Dedifferentiated amniotic fluid mesenchymal stem cell (primary cell): ENCODE results near the gene PCGF3.
"Not testable (repeated sequence)": the region's sequence is repeated elsewhere in the genome, so short reads cannot be mapped to it uniquely, and the experiment has no call there.

ENCODE experiments used
- DNase-seq: peaks from one replicate; pipeline ENCODE4 v3.0.0-alpha.2; 2016; ENCODE audit errors: extremely low spot score

The PCGF3 gene

GRCh38 chr4:763191-763810 lies 57.7 kb downstream of the PCGF3 start:
- no peak for DNase-seq

DNA sequence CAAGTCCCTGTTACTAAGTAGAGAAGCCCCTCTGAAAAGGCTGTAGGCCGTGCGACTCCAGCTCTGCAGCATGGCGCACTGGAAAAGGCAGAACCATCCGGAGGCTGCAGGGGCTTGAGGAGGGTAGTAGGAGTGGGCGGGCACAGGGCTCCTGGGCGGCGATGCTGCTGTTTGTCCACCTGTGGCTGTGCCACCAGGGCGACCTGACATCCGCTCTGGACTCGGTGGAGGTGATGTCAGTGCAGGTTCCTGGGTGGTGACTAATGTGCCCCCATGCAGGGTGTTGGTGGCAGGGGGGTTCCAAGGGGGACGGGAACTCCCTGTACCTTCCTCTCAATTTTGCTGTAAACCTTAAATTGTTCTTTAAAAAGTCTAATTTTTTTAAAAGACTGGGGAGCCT lies 58.3 kb downstream of the PCGF3 start:
- no peak for DNase-seq

- no peak for DNase-seq
These were observed 59.0 kb downstream of the PCGF3 start for GRCh38 chr4:764405-765169.

GRCh38 chr4:766152-766515 lies 60.5 kb downstream of the PCGF3 start:
- DNase-seq: no peak

DNA sequence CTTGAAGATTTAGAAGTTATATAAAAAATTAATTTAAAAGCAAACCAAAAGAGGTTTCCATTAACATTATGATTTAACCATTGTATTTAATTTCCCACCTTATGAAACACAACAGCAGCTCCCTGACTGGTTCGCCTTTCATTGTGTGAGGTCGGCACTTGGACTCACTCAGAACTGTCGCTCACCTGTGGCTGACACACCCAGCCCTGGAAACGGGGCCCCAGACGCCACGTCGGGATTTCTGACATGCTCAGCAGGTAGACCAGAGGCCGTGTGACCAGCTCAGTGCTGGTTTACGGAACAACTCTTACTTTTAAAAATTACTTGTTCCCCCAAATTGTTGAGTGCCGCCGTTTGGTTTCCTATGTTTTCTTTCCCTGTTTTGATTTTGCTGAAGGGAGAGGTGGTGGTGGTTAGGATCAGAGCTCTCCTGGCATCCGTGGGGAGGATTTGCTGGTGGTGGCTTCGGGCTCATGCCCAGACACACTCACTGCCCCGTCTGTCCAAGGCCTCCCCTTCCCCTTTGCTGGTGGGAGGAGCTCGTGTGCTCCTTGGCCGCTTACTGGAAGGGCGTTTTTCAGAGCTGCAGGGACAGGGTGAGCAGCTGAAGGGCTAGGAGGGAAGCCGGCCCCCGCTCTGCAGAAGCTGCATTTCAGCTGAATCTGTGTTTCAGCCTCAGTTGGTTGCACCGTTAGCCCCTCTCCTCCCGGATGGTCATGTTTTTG lies 61.1 kb downstream of the PCGF3 start:
- no peak for DNase-seq

GRCh38 chr4:768076-768475 lies 62.4 kb downstream of the PCGF3 start:
- no peak for DNase-seq

DNA sequence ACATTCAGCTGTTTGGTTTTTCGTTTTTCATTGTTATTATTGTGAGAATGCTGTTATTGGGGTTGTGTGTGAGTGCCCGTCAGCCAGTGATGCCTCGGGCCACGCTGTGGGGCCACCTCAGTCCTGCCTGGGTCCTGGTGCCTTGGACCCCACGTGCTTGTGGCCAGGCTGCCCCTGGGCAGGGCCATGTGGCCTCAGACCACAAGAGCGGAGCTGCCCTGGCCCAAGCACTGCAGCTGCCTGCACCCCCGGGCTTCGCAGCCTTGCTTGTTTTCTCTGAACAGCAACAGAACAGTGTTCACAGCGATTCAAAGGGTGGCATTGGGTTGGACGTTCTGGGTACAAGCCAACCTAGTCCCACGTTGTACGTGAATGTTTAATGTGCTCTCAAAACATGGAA lies 63.4 kb downstream of the PCGF3 start:
- DNase-seq: no peak

- DNase-seq: no peak
These were observed 63.9 kb downstream of the PCGF3 start for GRCh38 chr4:769511-769910.

GRCh38 chr4:770022-770421 lies 64.4 kb downstream of the PCGF3 start:
- DNase-seq: no peak

- no peak for DNase-seq
These were observed 65.8 kb downstream of the PCGF3 start for GRCh38 chr4:771464-771863.

DNA sequence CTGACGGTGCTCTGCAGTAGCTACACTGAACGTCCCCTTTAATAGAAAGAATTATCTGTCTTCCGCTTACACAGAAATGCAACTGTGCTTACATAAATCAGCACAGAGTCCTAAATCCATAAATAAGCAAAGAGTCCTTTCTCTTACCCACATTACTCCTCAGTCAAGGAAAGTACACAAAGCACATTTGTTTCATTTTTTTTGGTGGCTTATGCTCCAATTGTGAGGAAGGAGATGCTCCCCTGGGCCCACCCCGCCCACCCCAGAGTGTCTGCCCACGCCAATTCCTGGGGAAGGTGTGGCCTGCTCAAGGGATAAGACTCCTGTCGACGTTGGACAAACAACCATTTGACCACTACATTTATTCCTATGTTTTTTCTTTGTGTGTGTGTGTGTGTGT lies 66.5 kb downstream of the PCGF3 start:
- no peak for DNase-seq

GRCh38 chr4:772776-773175 lies 67.1 kb downstream of the PCGF3 start:
- DNase-seq: no peak

GRCh38 chr4:773214-773613 lies 67.6 kb downstream of the PCGF3 start:
- DNase-seq: no peak

- DNase-seq: not testable (repeated sequence)
These were observed 68.9 kb downstream of the PCGF3 start for GRCh38 chr4:774419-775092.

GRCh38 chr4:775485-775884 lies 69.9 kb downstream of the PCGF3 start:
- not testable (repeated sequence) for DNase-seq

DNA sequence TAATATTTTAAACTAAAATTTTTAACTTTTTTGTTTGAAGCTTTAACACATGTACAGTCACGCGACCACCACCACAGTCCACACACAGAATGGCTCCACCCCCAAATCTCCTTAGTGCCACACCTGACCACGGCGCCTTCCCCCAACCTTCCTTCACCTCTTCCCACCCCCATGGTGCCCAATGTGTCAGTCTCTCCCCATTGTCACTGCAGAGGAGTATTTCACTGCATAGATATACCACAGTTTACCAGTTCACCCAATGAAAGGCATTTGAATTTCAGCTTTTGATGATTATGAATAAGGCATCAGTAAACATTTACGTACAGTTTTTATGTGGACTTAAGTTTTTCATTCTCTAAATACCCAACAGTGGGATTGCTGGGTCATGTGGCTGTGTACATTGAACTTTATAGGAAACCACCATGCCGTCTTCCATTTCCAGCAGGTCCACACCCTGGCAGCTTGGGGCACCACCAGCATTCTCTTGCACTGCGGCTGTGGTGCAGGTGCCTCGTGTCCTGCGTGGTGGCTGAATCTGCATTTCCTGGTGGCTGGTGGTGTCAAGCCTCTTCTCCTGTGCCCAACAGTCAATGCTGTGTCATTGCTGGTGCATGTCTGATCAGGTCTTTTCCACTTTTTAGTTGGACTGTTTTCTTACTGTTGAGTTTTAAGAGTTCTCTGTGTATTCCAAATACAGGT lies 71.3 kb downstream of the PCGF3 start:
- no peak for DNase-seq

GRCh38 chr4:777520-778262 lies 72.1 kb downstream of the PCGF3 start:
- no peak for DNase-seq

GRCh38 chr4:779555-779954 lies 73.9 kb downstream of the PCGF3 start:
- DNase-seq: no peak

GRCh38 chr4:780255-780654 lies 74.6 kb downstream of the PCGF3 start:
- not testable (repeated sequence) for DNase-seq

- DNase-seq: no peak
These were observed 75.3 kb downstream of the PCGF3 start for GRCh38 chr4:780716-781492.
